BE2C (cell line): Measurements from ENCODE around the gene RELN.

ENCODE experiments used
- DNase-seq: peaks from one replicate; pipeline ENCODE4 v3.0.0-alpha.2; 2020
- H3K27me3 ChIP-seq: fragments of 250-450 bp; sonication (Bioruptor Pico); 2 replicates; pipeline ENCODE4 v1.5.1; 2020; ENCODE audit warnings: mild to moderate bottlenecking
- H3K36me3 ChIP-seq: fragments of 250-450 bp; sonication (Bioruptor Pico); 2 replicates; pipeline ENCODE4 v1.5.1; 2020; ENCODE audit warnings: mild to moderate bottlenecking
- H3K4me1 ChIP-seq: fragments of 250-450 bp; sonication (Bioruptor Pico); 2 replicates; pipeline ENCODE4 v1.5.1; 2020
- H3K4me3 ChIP-seq: 2 replicates; pipeline ENCODE4 v1.5.1; 2011; ENCODE audit warnings: low read depth, low read length
- H3K9me3 ChIP-seq: fragments of 250-450 bp; sonication (Bioruptor Pico); 2 replicates; pipeline ENCODE4 v1.5.1; 2020
- CTCF ChIP-seq: IDR thresholded peaks from 2 replicates; pipeline ENCODE4 v1.5.1; 2012; ENCODE audit warnings: mild to moderate bottlenecking, low read depth, low read length

The RELN gene

GRCh38 chr7:103803631-103804030 lies 185.8 kb downstream of the RELN start:
- Histone ChIP-seq H3K4me3 (no peak overlapping the region), H3K36me3 (no peaks in the 10 kb centered on the region), H3K4me1 (peaks cover 2% of the 10 kb centered on the region), H3K27me3 (no peaks in the 10 kb centered on the region), H3K9me3 (no peaks in the 10 kb centered on the region)
- DNase-seq, result no peak
- no peak for TF ChIP-seq CTCF

GRCh38 chr7:103799298-103799697 lies 190.2 kb downstream of the RELN start:
- no peak for DNase-seq
- no peaks in the 10 kb centered on the region for H3K9me3 ChIP-seq
- H3K27me3 ChIP-seq, result no peaks in the 10 kb centered on the region
- H3K4me1 ChIP-seq, result peaks cover 14% of the 10 kb centered on the region
- no peak for TF ChIP-seq CTCF
- no peak overlapping the region for H3K4me3 ChIP-seq
- H3K36me3 ChIP-seq, result no peaks in the 10 kb centered on the region

GRCh38 chr7:103797647-103798307 lies 191.7 kb downstream of the RELN start:
- no peak for TF ChIP-seq CTCF
- DNase-seq, result peak; percentile 68
- Histone ChIP-seq H3K9me3 (no peaks in the 10 kb centered on the region), H3K4me3 (no peak overlapping the region), H3K27me3 (no peaks in the 10 kb centered on the region), H3K4me1 (peaks cover 14% of the 10 kb centered on the region), H3K36me3 (no peaks in the 10 kb centered on the region)

GRCh38 chr7:103796327-103796962 lies 193.0 kb downstream of the RELN start:
- TF ChIP-seq CTCF, result no peak
- H3K36me3 ChIP-seq, result no peaks in the 10 kb centered on the region
- no peak overlapping the region for H3K4me3 ChIP-seq
- H3K4me1 ChIP-seq, result peaks cover 14% of the 10 kb centered on the region
- no peaks in the 10 kb centered on the region for H3K9me3 ChIP-seq
- no peak for DNase-seq
- H3K27me3 ChIP-seq, result no peaks in the 10 kb centered on the region

- Histone ChIP-seq H3K36me3 (no peaks in the 10 kb centered on the region), H3K27me3 (no peaks in the 10 kb centered on the region), H3K9me3 (no peaks in the 10 kb centered on the region), H3K4me1 (peaks cover 14% of the 10 kb centered on the region), H3K4me3 (no peak overlapping the region)
- no peak for DNase-seq
- TF ChIP-seq CTCF, result no peak
Observed at GRCh38 chr7:103795787-103796186, 193.7 kb downstream of the RELN start.

GRCh38 chr7:103795107-103795506 lies 194.4 kb downstream of the RELN start:
- no peak for DNase-seq
- no peak for TF ChIP-seq CTCF
- Histone ChIP-seq H3K4me1 (peaks cover 14% of the 10 kb centered on the region), H3K27me3 (no peaks in the 10 kb centered on the region), H3K4me3 (no peak overlapping the region), H3K9me3 (no peaks in the 10 kb centered on the region), H3K36me3 (no peaks in the 10 kb centered on the region)
